Progenitor cell of endocrine pancreas (in vitro differentiated cells): ENCODE measurements around the gene SNX9. TPM values are rescaled to one million over a fixed set of nuclear protein-coding genes. Genes with fewer than 3 reads are reported as not detected.

Experiments
- DNase-seq: peaks from one replicate; pipeline ENCODE4 v3.0.0; 2021; ENCODE audit warnings: low spot score; ENCODE audit not compliant: unreplicated experiment
- H3K27ac Mint-ChIP-seq: 2 replicates; pipeline ENCODE4 v1.8.0; 2021; ENCODE audit warnings: mild to moderate bottlenecking, moderate library complexity, mixed read lengths
- H3K27me3 Mint-ChIP-seq: 2 replicates; pipeline ENCODE4 v1.8.0; 2021; ENCODE audit warnings: mixed read lengths
- H3K36me3 Mint-ChIP-seq: 2 replicates; pipeline ENCODE4 v1.8.0; 2022; ENCODE audit warnings: mixed read lengths; ENCODE audit not compliant: insufficient read depth
- H3K4me1 Mint-ChIP-seq: 2 replicates; pipeline ENCODE4 v1.8.0; 2021; ENCODE audit warnings: low read depth, mixed read lengths
- H3K4me3 Mint-ChIP-seq: 2 replicates; pipeline ENCODE4 v1.8.0; 2021; ENCODE audit warnings: low read depth, mild to moderate bottlenecking, moderate library complexity, mixed read lengths
- H3K9me3 Mint-ChIP-seq: 2 replicates; pipeline ENCODE4 v1.8.0; 2021; ENCODE audit warnings: low read depth, mixed read lengths
- CTCF ChIP-seq: fragments of 200-600 bp; sonication (generic); IDR thresholded peaks from one replicate; pipeline ENCODE4 v1.5.0; 2021; ENCODE audit warnings: antibody characterized with exemption, mild to moderate bottlenecking; ENCODE audit not compliant: unreplicated experiment
- total RNA-seq: library from RNA; stranded (reverse); gene quantifications from 2 replicates; pipeline ENCODE4 v1.2.1, GENCODE V29; 2021

Gene SNX9
- total RNA-seq, 1 donor from 2014 or later, result 29.3 TPM

- DNase-seq, result no peak
- no peak for TF ChIP-seq CTCF
- no peak overlapping the region for H3K27ac Mint-ChIP-seq
These were observed 82.0 kb downstream of the SNX9 start for GRCh38 chr6:157904999-157905398.

GRCh38 chr6:157905590-157906342, 82.7 kb downstream of the SNX9 start:
- H3K4me1 Mint-ChIP-seq, result no peaks in the 10 kb centered on the region
- H3K9me3 Mint-ChIP-seq, result no peaks in the 10 kb centered on the region
- no peaks in the 10 kb centered on the region for H3K27me3 Mint-ChIP-seq
- no peak overlapping the region for H3K4me3 Mint-ChIP-seq
- peaks cover 33% of the 10 kb centered on the region for H3K36me3 Mint-ChIP-seq
- TF ChIP-seq CTCF, result peak; percentile 17
- no peak for DNase-seq
- peak overlapping the region; percentile 49 for H3K27ac Mint-ChIP-seq

More at GRCh38 chr6:157904999-157905398, 82.0 kb downstream of the SNX9 start:
- Mint-ChIP-seq H3K27me3 (no peaks in the 10 kb centered on the region), H3K4me1 (peaks cover 3% of the 10 kb centered on the region), H3K4me3 (no peak overlapping the region), H3K9me3 (no peaks in the 10 kb centered on the region), H3K36me3 (peaks cover 28% of the 10 kb centered on the region)

- Mint-ChIP-seq H3K9me3 (no peaks in the 10 kb centered on the region), H3K4me3 (no peak overlapping the region), H3K27ac (peak overlapping the region; percentile 66), H3K27me3 (no peaks in the 10 kb centered on the region), H3K4me1 (no peaks in the 10 kb centered on the region), H3K36me3 (peaks cover 34% of the 10 kb centered on the region)
- DNase-seq, result no peak
- no peak for TF ChIP-seq CTCF
These were observed 83.6 kb downstream of the SNX9 start for GRCh38 chr6:157906537-157907061.

GRCh38 chr6:157907651-157908050, 84.6 kb downstream of the SNX9 start:
- Mint-ChIP-seq H3K27me3 (no peaks in the 10 kb centered on the region), H3K4me1 (no peaks in the 10 kb centered on the region), H3K4me3 (no peak overlapping the region), H3K36me3 (peaks cover 33% of the 10 kb centered on the region), H3K27ac (no peak overlapping the region), H3K9me3 (no peaks in the 10 kb centered on the region)
- TF ChIP-seq CTCF, result no peak
- DNase-seq, result no peak

- H3K4me3 Mint-ChIP-seq, result no peak overlapping the region
- H3K36me3 Mint-ChIP-seq, result peaks cover 32% of the 10 kb centered on the region
- no peaks in the 10 kb centered on the region for H3K27me3 Mint-ChIP-seq
- no peak for DNase-seq
- H3K9me3 Mint-ChIP-seq, result no peaks in the 10 kb centered on the region
- H3K4me1 Mint-ChIP-seq, result no peaks in the 10 kb centered on the region
- no peak overlapping the region for H3K27ac Mint-ChIP-seq
- no peak for TF ChIP-seq CTCF
These were observed 85.6 kb downstream of the SNX9 start for GRCh38 chr6:157908369-157909281.
